ENCODE results near the gene SOX4.

Gene SOX4

DNA sequence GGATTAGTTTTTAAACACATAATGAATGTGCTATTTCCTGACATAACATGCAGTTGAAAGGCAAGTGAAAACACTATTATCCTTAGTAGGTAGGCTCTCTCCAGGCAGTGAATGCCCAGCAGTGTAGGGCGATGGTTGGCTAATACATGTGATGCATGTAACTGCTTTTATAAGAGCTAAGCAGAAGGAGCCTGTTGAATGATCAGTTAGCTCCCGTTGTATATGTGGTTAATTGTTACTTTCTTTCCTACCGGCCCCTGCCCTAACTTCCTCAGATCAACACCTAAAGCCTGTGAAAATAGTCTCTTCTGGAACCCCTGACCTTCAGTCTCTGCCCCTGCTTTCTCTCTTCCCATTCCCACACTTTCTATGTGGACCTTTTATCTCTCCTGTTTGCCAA lies 10.5 kb downstream of the SOX4 start:
- H3K4me3 ChIP-seq (ENCODE audit: low read depth, low read length) = no peak overlapping the region
- TF ChIP-seq, protein P1, sequence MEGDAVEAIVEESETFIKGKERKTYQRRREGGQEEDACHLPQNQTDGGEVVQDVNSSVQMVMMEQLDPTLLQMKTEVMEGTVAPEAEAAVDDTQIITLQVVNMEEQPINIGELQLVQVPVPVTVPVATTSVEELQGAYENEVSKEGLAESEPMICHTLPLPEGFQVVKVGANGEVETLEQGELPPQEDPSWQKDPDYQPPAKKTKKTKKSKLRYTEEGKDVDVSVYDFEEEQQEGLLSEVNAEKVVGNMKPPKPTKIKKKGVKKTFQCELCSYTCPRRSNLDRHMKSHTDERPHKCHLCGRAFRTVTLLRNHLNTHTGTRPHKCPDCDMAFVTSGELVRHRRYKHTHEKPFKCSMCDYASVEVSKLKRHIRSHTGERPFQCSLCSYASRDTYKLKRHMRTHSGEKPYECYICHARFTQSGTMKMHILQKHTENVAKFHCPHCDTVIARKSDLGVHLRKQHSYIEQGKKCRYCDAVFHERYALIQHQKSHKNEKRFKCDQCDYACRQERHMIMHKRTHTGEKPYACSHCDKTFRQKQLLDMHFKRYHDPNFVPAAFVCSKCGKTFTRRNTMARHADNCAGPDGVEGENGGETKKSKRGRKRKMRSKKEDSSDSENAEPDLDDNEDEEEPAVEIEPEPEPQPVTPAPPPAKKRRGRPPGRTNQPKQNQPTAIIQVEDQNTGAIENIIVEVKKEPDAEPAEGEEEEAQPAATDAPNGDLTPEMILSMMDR (IDR thresholded peaks at IDR 0.05; ENCODE audit: insufficient read depth, low read depth, low read length, missing control alignments) = no peak
- no peak for DNase-seq (ENCODE audit: low read depth)

DNA sequence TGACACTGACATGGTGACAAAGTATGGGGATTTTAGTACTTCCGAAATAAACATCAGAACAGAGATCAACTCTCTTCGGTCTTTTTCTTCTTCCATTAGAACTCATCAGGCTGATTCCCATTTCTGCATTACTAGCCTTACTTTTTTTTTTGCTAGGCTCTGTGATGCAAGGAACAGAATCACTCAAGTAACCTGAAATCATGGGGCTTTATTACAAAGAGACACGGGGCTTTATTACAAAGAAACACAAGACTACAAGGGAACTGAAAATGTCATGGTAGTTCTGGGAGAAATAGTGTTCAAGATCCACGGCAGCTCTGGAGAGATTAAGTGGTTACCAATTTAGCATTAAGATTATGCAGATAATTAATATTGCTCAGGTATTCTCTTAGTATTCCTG lies 11.6 kb downstream of the SOX4 start:
- no peak overlapping the region for H3K4me3 ChIP-seq (ENCODE audit: low read depth, low read length)
- DNase-seq (ENCODE audit: low read depth) = no peak
- TF ChIP-seq, protein P1 (IDR thresholded peaks at IDR 0.05; ENCODE audit: insufficient read depth, low read depth, low read length, missing control alignments) = no peak

DNA sequence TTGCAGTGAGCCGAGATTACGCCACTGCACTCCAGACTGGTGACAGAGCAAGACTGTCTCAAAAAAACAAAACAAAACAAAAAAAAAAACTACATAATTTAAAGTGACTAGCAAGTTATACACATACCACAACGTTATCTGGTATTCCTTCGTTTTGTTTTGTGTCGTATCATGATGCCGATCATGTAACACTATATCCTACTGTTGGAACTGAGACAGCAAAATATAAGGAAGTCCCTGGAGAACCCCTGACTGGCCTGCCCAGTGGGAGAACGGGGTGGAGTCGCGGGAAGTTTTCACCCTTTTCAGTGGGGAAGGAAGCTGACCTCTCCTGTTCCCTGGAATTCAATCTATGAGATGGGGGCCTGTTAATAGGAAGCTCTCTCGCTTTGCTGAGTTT lies 15.1 kb downstream of the SOX4 start:
- TF ChIP-seq, protein P1 (IDR thresholded peaks at IDR 0.05; ENCODE audit: insufficient read depth, low read depth, low read length, missing control alignments) = no peak
- DNase-seq (ENCODE audit: low read depth) = no peak

DNA sequence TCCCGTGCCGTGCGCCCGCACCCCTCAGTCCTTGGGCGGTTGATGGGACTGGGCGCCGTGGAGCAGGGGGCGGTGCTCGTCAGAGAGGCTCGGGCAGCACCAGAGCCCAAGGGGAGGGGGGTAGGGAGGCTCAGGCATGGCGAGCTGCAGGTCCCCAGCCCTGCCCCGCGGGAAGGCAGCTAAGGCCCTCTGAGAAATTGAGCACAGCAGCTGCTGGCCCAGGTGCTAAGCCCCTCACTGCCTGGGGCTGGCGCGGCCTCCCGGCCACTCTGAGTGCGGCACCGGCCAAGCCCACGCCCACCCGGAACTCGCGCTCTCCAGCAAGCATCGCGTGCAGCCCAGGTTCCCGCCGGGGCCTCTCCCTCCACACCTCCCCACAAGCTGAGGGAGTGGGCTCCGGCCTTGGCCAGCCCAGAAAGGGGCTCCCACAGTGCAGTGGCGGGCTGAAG lies 16.4 kb downstream of the SOX4 start:
- TF ChIP-seq, protein P1 (IDR thresholded peaks at IDR 0.05; ENCODE audit: insufficient read depth, low read depth, low read length, missing control alignments) = no peak
- no peak overlapping the region for H3K4me3 ChIP-seq (ENCODE audit: low read depth, low read length)
- DNase-seq (ENCODE audit: low read depth) = no peak

More for the DNA sequence above, 15.1 kb downstream of the SOX4 start:
- H3K4me3 ChIP-seq (ENCODE audit: low read depth, low read length) = no peak overlapping the region

DNA sequence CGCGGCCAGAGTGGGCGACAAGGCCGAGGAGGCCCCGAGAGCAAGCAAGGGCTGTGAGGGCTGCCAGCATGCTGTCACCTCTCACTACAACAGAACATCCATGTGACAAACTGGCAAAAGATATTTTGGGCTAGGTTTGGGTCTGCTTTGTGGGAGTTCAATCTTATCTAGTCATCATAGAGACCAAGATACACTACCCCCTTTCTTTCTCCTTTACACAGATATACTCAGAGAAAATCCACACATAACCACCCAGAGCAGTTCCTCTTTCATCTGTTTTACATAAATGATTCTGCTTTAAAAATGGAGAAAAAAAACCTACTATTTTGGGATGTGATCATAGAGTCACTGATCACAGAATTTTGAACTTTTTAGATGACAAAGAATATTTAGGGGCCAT lies 16.8 kb downstream of the SOX4 start:
- TF ChIP-seq, protein P1 (IDR thresholded peaks at IDR 0.05; ENCODE audit: insufficient read depth, low read depth, low read length, missing control alignments) = no peak
- H3K4me3 ChIP-seq (ENCODE audit: low read depth, low read length) = no peak overlapping the region
- DNase-seq (ENCODE audit: low read depth) = peak; percentile 35

DNA sequence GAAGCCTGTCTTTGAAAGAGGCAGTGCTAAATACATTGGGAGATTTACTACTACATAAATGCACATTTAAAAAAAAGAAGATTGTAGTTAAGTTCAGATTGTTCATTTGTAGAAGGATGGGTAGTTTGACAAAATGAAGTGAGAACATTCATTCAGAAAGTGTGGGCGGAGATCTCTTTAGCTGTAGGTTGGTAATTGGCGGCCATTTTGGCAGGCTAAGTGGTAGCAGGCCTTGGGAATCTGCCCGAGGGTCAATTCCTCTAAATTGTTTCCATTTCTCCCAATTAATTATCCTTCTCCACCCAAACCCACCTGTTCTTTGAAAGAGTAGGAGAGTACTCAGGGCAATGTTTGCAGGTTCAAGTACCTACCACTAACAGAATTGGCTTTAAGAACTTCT lies 17.9 kb downstream of the SOX4 start:
- TF ChIP-seq, protein P1 (IDR thresholded peaks at IDR 0.05; ENCODE audit: insufficient read depth, low read depth, low read length, missing control alignments) = no peak
- no peak overlapping the region for H3K4me3 ChIP-seq (ENCODE audit: low read depth, low read length)
- no peak for DNase-seq (ENCODE audit: low read depth)

DNA sequence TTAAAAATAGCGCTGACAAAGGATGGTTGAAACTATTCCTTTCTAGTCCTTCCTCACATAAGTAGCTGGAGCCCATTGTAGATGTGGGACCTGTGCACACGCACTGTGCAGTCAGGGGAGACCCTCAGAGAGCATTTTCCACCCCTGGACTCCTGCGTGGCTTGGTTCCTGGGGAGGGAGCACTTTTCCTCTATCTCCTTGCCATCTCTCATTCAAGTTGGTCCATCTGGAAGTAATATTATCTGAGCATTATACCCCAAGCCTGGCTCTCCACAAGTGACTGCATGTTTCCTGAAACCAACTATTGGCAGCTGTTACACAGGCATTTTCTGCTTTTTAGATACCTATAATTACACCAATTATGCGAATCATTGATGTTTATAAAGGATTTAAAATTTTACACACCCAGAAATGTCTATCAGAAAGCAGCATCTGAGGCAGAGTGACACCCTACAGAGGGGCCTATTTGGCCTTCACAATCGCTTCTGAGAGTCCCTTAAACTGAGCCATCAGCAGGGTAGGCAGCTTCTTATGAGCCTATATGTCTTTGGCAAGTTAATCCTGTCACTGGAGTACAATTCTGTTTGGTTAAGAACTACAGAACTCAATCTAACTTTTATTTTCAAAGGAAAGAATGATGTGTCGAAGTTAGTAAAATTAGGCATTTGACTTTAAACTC lies 18.7 kb downstream of the SOX4 start:
- no peak for DNase-seq (ENCODE audit: low read depth)
- TF ChIP-seq, protein P1 (IDR thresholded peaks at IDR 0.05; ENCODE audit: insufficient read depth, low read depth, low read length, missing control alignments) = no peak
- no peak overlapping the region for H3K4me3 ChIP-seq (ENCODE audit: low read depth, low read length)

Measured in GM12865 (cell line).